Lung (tissue), 12 donors: ENCODE measurements around the gene RAB37. TPM values are rescaled to one million over a fixed set of nuclear protein-coding genes. Genes with fewer than 3 reads are reported as not detected.
A peak's percentile ranks its signal among the peaks of the same experiment; 100 is the strongest.

ENCODE experiments used
- ATAC-seq: fragments of 200-7000 bp; cut with Tn5 transposase; one replicate; pipeline ENCODE4 v1.9.1; 2020; ENCODE audit warnings: moderate number of reproducible peaks; ENCODE audit not compliant: insufficient read depth, low FRiP score
- DNase-seq, 3 donors: peaks; one replicate each; pipeline ENCODE4 v3.0.0-alpha.2; 2013 to 2017
- H3K27ac ChIP-seq, 2 donors: one replicate each; pipeline ENCODE4 v1.5.1; 2013; ENCODE audit warnings: mild to moderate bottlenecking in 2 of 2, moderate library complexity in 2 of 2, control low read depth in 1 of 2, inconsistent platforms in 1 of 2, low read depth in 1 of 2, low read length in 1 of 2
- H3K27me3 ChIP-seq, 3 donors: one replicate each; pipeline ENCODE4 v1.5.1; 2013; ENCODE audit warnings: low read length in 2 of 3; ENCODE audit not compliant: control insufficient read depth in 3 of 3, insufficient read depth in 3 of 3
- H3K36me3 ChIP-seq, 4 donors: one replicate each; pipeline ENCODE4 v1.5.1; 2013; ENCODE audit warnings: low read length in 4 of 4, mild to moderate bottlenecking in 1 of 4, moderate library complexity in 1 of 4; ENCODE audit not compliant: control insufficient read depth in 4 of 4, insufficient read depth in 4 of 4
- H3K4me1 ChIP-seq, 5 donors: one replicate each; pipeline ENCODE4 v1.5.1; 2013; ENCODE audit warnings: low read length in 5 of 5, mild to moderate bottlenecking in 2 of 5, moderate library complexity in 1 of 5; ENCODE audit not compliant: control insufficient read depth in 5 of 5, insufficient read depth in 5 of 5
- H3K4me3 ChIP-seq: one replicate; pipeline ENCODE4 v1.5.1; 2013; ENCODE audit warnings: mild to moderate bottlenecking, control low read depth, moderate library complexity
- H3K9ac ChIP-seq, 2 donors: one replicate each; pipeline ENCODE4 v1.5.1; 2013; ENCODE audit warnings: low read length in 2 of 2, control low read depth in 1 of 2; ENCODE audit not compliant: insufficient read depth in 1 of 2
- H3K9me3 ChIP-seq, 4 donors: one replicate each; pipeline ENCODE4 v1.5.1; 2013; ENCODE audit warnings: low read length in 3 of 4, mild to moderate bottlenecking in 1 of 4, moderate library complexity in 1 of 4; ENCODE audit not compliant: control insufficient read depth in 4 of 4, insufficient read depth in 3 of 4
- CTCF ChIP-seq: IDR thresholded peaks from 2 replicates; pipeline ENCODE4 v1.5.1; 2012; ENCODE audit warnings: mild to moderate bottlenecking; ENCODE audit errors: control extremely low read depth, extremely low read depth
- WGBS, 2 donors: extraction: QIAGEN DNeasy Blood & Tissue Kit; methylation state at CpG; one replicate each; pipeline ENCODE4 v1.1.7; 2013; 5-methylcytosine and 5-hydroxymethylcytosine counted together
- polyA plus RNA-seq, 2 donors: library from polyadenylated mRNA; stranded (reverse); fragments of 200-250 nt; gene quantifications; one replicate each; pipeline ENCODE4 v1.2.1, GENCODE V29; 2013
- total RNA-seq, 2 donors: library from RNA; depleted of rRNA in 1 of 2; stranded (reverse); fragments of >200 nt in 1 of 2; gene quantifications; one replicate each; pipeline ENCODE4 v1.2.1, GENCODE V29; 2014 to 2021
- donor health status: control.
- donor health status: control.
- donor health status: Bipolar disorder and iron deficiency.
- donor health status: healthy.
- donor health status: DM: yes; HTN: yes; CAD: no.

RAB37 gene
- total and polyA plus RNA-seq, 4 donors: 3.2 to 7.3 (median 5.9) TPM

GRCh38 chr17:74775409-74776043 is 38.5 kb downstream of the RAB37 start:
- DNase-seq: no peak
- TF ChIP-seq CTCF: no peak
- H3K36me3 ChIP-seq: peaks cover 6 to 33% (median 22%) of the 10 kb centered on the region in 4 donors
- H3K4me3 ChIP-seq: peak overlapping the region; percentile 97
- H3K27me3 ChIP-seq: no peaks in the 10 kb centered on the region
- WGBS, 2 donors: 36 to 39% methylated on average over 12 of the region's 12 CpGs
- H3K4me1 ChIP-seq: peaks cover 0 to 15% (median 8%) of the 10 kb centered on the region in 5 donors
- H3K27ac ChIP-seq: peak overlapping the region; percentile 82 to 83
- H3K9ac ChIP-seq: peak overlapping the region in 1 of 2 donors; percentile 79
- no peak for ATAC-seq
- no peaks in the 10 kb centered on the region for H3K9me3 ChIP-seq

- peak within 1 kb of the TSS; percentile 82 to 83 for H3K27ac ChIP-seq
- no peak for TF ChIP-seq CTCF
- 0 to 1% methylated on average over 54 to 64 of the region's 64 CpGs for WGBS, 2 donors
These were observed 39.2 kb downstream of the RAB37 start, which contains the start of gene NAT9 for GRCh38 chr17:74776044-74776962. TSS of gene NAT9 (minus strand) at chr17:74776345. CDS start at chr17:74775698, 647 bp downstream.

GRCh38 chr17:74776990-74777389 is 39.9 kb downstream of the RAB37 start:
- Histone ChIP-seq H3K4me1 (peaks cover 0 to 15% (median 8%) of the 10 kb centered on the region in 5 donors), H3K9me3 (no peaks in the 10 kb centered on the region), H3K9ac (no peak overlapping the region), H3K4me3 (peak overlapping the region; percentile 97), H3K27me3 (no peaks in the 10 kb centered on the region), H3K36me3 (peaks cover 6 to 25% (median 16%) of the 10 kb centered on the region in 4 donors), H3K27ac (peak overlapping the region in 1 of 2 donors; percentile 55)
- no peak for ATAC-seq
- no peak for DNase-seq
- TF ChIP-seq CTCF: no peak
- 39 to 42% methylated on average over 10 of the region's 10 CpGs for WGBS, 2 donors

More at GRCh38 chr17:74776044-74776962, 39.2 kb downstream of the RAB37 start, which contains the start of gene NAT9:
- Histone ChIP-seq H3K4me1 (peaks cover 0 to 15% (median 8%) of the 10 kb centered on the region in 5 donors), H3K4me3 (peak within 1 kb of the TSS; percentile 97), H3K36me3 (peaks cover 6 to 28% (median 20%) of the 10 kb centered on the region in 4 donors), H3K9me3 (no peaks in the 10 kb centered on the region), H3K27me3 (no peaks in the 10 kb centered on the region), H3K9ac (peak within 1 kb of the TSS in 1 of 2 donors; percentile 79)
- DNase-seq: peak; percentile 96 to 98 (median 97)
- peak; percentile 92 for ATAC-seq
